22Rv1 (cell line): Measurements from ENCODE around the gene PRRC2B.

Experiments
- H3K27ac ChIP-seq: fragments of 450-650 bp; 2 replicates; pipeline ENCODE4 v1.5.1; 2017
- CTCF ChIP-seq: fragments of 450-650 bp; IDR thresholded peaks from 2 replicates; pipeline ENCODE4 v1.5.1; 2017; ENCODE audit warnings: mild to moderate bottlenecking
- ZFX ChIP-seq: fragments of 450-650 bp; IDR thresholded peaks from 2 replicates; pipeline ENCODE4 v1.6.1; 2017; ENCODE audit warnings: antibody characterized with exemption, borderline replicate concordance

The PRRC2B gene

GRCh38 chr9:131492070-131492469, 98.2 kb downstream of the PRRC2B start:
- TF ChIP-seq CTCF (no peak), ZFX (no peak)
- H3K27ac ChIP-seq, result no peak overlapping the region

GRCh38 chr9:131494296-131494870, 100.5 kb downstream of the PRRC2B start:
- TF ChIP-seq CTCF, result no peak
- TF ChIP-seq ZFX, result no peak
- H3K27ac ChIP-seq, result no peak overlapping the region

- no peak overlapping the region for H3K27ac ChIP-seq
- TF ChIP-seq ZFX, result no peak
- TF ChIP-seq CTCF, result no peak
These were observed 101.9 kb downstream of the PRRC2B start for GRCh38 chr9:131495785-131496184.

- no peak for TF ChIP-seq ZFX
- no peak for TF ChIP-seq CTCF
- H3K27ac ChIP-seq, result no peak overlapping the region
These were observed 103.0 kb downstream of the PRRC2B start for GRCh38 chr9:131496844-131497405.

GRCh38 chr9:131499254-131499767, 105.4 kb downstream of the PRRC2B start:
- TF ChIP-seq CTCF, result no peak
- no peak for TF ChIP-seq ZFX
- H3K27ac ChIP-seq, result no peak overlapping the region

- peak overlapping the region; percentile 36 for H3K27ac ChIP-seq
- TF ChIP-seq CTCF (no peak), ZFX (no peak)
These were observed 106.5 kb downstream of the PRRC2B start for GRCh38 chr9:131500377-131500776.

GRCh38 chr9:131500939-131501541, 107.2 kb downstream of the PRRC2B start:
- peak overlapping the region; percentile 36 for H3K27ac ChIP-seq
- TF ChIP-seq ZFX (no peak), CTCF (no peak)
